Measurements from ENCODE around the gene LRP8. TPM values are rescaled to one million over a fixed set of nuclear protein-coding genes. Genes with fewer than 3 reads are reported as not detected.
A peak's percentile ranks its signal among the peaks of the same experiment; 100 is the strongest.

The LRP8 gene
- total and polyA plus RNA-seq, 9 of the 15 experiments (the other 6 are each of a cell fraction or from before 2014, with no cell fraction given): 7.1 to 56.1 (median 31.3) TPM

GRCh38 chr1:53196485-53197290 lies 131.2 kb downstream of the LRP8 start, which contains the start of gene CPT2 (continued):
- TF ChIP-seq, protein P1, sequence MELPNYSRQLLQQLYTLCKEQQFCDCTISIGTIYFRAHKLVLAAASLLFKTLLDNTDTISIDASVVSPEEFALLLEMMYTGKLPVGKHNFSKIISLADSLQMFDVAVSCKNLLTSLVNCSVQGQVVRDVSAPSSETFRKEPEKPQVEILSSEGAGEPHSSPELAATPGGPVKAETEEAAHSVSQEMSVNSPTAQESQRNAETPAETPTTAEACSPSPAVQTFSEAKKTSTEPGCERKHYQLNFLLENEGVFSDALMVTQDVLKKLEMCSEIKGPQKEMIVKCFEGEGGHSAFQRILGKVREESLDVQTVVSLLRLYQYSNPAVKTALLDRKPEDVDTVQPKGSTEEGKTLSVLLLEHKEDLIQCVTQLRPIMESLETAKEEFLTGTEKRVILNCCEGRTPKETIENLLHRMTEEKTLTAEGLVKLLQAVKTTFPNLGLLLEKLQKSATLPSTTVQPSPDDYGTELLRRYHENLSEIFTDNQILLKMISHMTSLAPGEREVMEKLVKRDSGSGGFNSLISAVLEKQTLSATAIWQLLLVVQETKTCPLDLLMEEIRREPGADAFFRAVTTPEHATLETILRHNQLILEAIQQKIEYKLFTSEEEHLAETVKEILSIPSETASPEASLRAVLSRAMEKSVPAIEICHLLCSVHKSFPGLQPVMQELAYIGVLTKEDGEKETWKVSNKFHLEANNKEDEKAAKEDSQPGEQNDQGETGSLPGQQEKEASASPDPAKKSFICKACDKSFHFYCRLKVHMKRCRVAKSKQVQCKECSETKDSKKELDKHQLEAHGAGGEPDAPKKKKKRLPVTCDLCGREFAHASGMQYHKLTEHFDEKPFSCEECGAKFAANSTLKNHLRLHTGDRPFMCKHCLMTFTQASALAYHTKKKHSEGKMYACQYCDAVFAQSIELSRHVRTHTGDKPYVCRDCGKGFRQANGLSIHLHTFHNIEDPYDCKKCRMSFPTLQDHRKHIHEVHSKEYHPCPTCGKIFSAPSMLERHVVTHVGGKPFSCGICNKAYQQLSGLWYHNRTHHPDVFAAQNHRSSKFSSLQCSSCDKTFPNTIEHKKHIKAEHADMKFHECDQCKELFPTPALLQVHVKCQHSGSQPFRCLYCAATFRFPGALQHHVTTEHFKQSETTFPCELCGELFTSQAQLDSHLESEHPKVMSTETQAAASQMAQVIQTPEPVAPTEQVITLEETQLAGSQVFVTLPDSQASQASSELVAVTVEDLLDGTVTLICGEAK (IDR thresholded peaks at IDR 0.05): peak; percentile 91
- TF ChIP-seq, protein P1 (CRISPR knock-in tag; IDR thresholded peaks at IDR 0.05): no peak
- peak; percentile 65; the same call in 1 of the 2 replicates for TF ChIP-seq SP1 (CRISPR knock-in tag; IDR thresholded peaks at IDR 0.05)
- TF ChIP-seq ZBTB12 (CRISPR knock-in tag; IDR thresholded peaks at IDR 0.05): no peak
- TF ChIP-seq FOXJ2 (tag; IDR thresholded peaks at IDR 0.05): no peak
- TF ChIP-seq ATF7 (IDR thresholded peaks at IDR 0.05): peak; percentile 71
- TF ChIP-seq ZNF133 (CRISPR knock-in tag; IDR thresholded peaks at IDR 0.05): no peak
- no peak for TF ChIP-seq KDM2B (CRISPR knock-in tag; IDR thresholded peaks at IDR 0.05)
- no peak; the same call in 1 of the 2 replicates for TF ChIP-seq STAG1 (CRISPR knock-in tag; IDR thresholded peaks at IDR 0.05; ENCODE audit: borderline replicate concordance)
- no peak for TF ChIP-seq ZNF507 (tag; conservative IDR thresholded peaks at IDR 0.05)
- TF ChIP-seq RCOR1 (IDR thresholded peaks at IDR 0.05; ENCODE audit: borderline replicate concordance in 1 of 2, low read depth in 2 of 2, low read length in 2 of 2): peak in 1 of 2 experiments; percentile 28; a peak in 1 of 4 replicates
- TF ChIP-seq ZNF76 (CRISPR knock-in tag; IDR thresholded peaks at IDR 0.05; ENCODE audit: borderline replicate concordance): no peak
- peak; percentile 86 for TF ChIP-seq E2F3 (CRISPR knock-in tag; IDR thresholded peaks at IDR 0.05)
- TF ChIP-seq, protein P2, sequence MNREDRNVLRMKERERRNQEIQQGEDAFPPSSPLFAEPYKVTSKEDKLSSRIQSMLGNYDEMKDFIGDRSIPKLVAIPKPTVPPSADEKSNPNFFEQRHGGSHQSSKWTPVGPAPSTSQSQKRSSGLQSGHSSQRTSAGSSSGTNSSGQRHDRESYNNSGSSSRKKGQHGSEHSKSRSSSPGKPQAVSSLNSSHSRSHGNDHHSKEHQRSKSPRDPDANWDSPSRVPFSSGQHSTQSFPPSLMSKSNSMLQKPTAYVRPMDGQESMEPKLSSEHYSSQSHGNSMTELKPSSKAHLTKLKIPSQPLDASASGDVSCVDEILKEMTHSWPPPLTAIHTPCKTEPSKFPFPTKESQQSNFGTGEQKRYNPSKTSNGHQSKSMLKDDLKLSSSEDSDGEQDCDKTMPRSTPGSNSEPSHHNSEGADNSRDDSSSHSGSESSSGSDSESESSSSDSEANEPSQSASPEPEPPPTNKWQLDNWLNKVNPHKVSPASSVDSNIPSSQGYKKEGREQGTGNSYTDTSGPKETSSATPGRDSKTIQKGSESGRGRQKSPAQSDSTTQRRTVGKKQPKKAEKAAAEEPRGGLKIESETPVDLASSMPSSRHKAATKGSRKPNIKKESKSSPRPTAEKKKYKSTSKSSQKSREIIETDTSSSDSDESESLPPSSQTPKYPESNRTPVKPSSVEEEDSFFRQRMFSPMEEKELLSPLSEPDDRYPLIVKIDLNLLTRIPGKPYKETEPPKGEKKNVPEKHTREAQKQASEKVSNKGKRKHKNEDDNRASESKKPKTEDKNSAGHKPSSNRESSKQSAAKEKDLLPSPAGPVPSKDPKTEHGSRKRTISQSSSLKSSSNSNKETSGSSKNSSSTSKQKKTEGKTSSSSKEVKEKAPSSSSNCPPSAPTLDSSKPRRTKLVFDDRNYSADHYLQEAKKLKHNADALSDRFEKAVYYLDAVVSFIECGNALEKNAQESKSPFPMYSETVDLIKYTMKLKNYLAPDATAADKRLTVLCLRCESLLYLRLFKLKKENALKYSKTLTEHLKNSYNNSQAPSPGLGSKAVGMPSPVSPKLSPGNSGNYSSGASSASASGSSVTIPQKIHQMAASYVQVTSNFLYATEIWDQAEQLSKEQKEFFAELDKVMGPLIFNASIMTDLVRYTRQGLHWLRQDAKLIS (CRISPR knock-in tag; IDR thresholded peaks at IDR 0.05): peak; percentile 80; the same call in 1 of the 2 replicates

All from K562 (cell line).